ENCODE data around the gene KCNQ1.

DNA sequence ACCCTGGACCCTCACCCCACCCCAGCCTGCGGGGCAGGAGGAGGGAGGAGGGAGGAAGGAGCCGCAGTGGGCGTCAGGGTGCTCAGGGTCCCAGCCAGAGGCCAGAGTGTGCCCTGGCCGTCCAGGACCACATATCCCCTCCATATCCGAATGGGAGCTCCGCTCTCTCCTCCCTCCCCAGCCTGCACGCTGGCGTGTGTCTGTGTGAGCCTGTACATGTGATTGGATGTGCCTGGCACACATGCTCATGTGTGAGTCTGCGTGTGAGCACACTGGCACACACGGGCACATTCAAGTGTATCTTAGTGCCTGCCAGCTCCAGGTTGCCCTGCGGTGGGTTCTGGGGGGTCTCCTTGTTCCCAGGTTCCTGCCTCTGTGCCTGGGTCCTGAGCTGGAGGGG, 36.1 kb upstream of the KCNQ1 start:
- TF ChIP-seq, protein P1, sequence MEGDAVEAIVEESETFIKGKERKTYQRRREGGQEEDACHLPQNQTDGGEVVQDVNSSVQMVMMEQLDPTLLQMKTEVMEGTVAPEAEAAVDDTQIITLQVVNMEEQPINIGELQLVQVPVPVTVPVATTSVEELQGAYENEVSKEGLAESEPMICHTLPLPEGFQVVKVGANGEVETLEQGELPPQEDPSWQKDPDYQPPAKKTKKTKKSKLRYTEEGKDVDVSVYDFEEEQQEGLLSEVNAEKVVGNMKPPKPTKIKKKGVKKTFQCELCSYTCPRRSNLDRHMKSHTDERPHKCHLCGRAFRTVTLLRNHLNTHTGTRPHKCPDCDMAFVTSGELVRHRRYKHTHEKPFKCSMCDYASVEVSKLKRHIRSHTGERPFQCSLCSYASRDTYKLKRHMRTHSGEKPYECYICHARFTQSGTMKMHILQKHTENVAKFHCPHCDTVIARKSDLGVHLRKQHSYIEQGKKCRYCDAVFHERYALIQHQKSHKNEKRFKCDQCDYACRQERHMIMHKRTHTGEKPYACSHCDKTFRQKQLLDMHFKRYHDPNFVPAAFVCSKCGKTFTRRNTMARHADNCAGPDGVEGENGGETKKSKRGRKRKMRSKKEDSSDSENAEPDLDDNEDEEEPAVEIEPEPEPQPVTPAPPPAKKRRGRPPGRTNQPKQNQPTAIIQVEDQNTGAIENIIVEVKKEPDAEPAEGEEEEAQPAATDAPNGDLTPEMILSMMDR (IDR thresholded peaks at IDR 0.05; ENCODE audit: low read length), result no peak
- TF ChIP-seq EZH2 (IDR thresholded peaks at IDR 0.05; ENCODE audit: borderline replicate concordance, low read length), result no peak
